WTC11 (cell line): Measurements from ENCODE around the gene CST6. TPM values are rescaled to one million over a fixed set of nuclear protein-coding genes. Genes with fewer than 3 reads are reported as not detected.

Source experiments
- ATAC-seq: fragments of 200-7000 bp; cut with Tn5 transposase; 2 replicates; pipeline ENCODE4 v1.10.0; 2021; ENCODE audit warnings: mild to moderate bottlenecking, moderate library complexity
- CTCF ChIA-PET: fragments of 300-600 bp; sonication (Branson Sonifier 250); formaldehyde crosslinking; loops from one replicate; lab custom pipeline; 2021; ENCODE audit warnings: antibody characterized with exemption; lab: Charles Lee
- POLR2A ChIA-PET: fragments of 350-600 bp; sonication (Branson Sonifier 250); formaldehyde crosslinking; loops from one replicate; lab custom pipeline; 2021; ENCODE audit warnings: antibody characterized with exemption; lab: Charles Lee
- DNase-seq: peaks from one replicate; pipeline ENCODE4 v3.0.0; 2021; ENCODE audit warnings: low spot score
- H3K27ac Mint-ChIP-seq: 2 replicates; pipeline ENCODE4 v1.8.0; 2021; ENCODE audit warnings: mixed read lengths
- H3K27me3 Mint-ChIP-seq: 2 replicates; pipeline ENCODE4 v1.8.0; 2021; ENCODE audit warnings: low read depth, mild to moderate bottlenecking, moderate library complexity, mixed read lengths
- H3K36me3 Mint-ChIP-seq: 2 replicates; pipeline ENCODE4 v1.8.0; 2021; ENCODE audit warnings: mixed read lengths
- H3K4me1 Mint-ChIP-seq: 2 replicates; pipeline ENCODE4 v1.8.0; 2022; ENCODE audit warnings: mixed read lengths
- H3K4me3 Mint-ChIP-seq: 2 replicates; pipeline ENCODE4 v1.8.0; 2021; ENCODE audit warnings: mild to moderate bottlenecking, moderate library complexity, mixed read lengths
- H3K9me3 Mint-ChIP-seq: 2 replicates; pipeline ENCODE4 v1.8.0; 2021; ENCODE audit warnings: mixed read lengths
- CTCF ChIP-seq: fragments of 200-600 bp; IDR thresholded peaks from 2 replicates; pipeline ENCODE4 v1.8.0; 2022; ENCODE audit warnings: antibody characterized with exemption
- E2F5 ChIP-seq: sonication (generic); formaldehyde crosslinking; IDR thresholded peaks from 2 replicates; pipeline ENCODE4 v1.8.1; 2022; ENCODE audit warnings: mild to moderate bottlenecking, moderate library complexity, missing genetic modification reagents
- FOXP4 ChIP-seq: sonication (generic); formaldehyde crosslinking; IDR thresholded peaks from 2 replicates; pipeline ENCODE4 v1.8.0; 2022; ENCODE audit warnings: mild to moderate bottlenecking, missing genetic modification reagents
- GTF2I ChIP-seq: fragments of 250-450 bp; sonication (Bioruptor Pico); conservative IDR thresholded peaks from 2 replicates; pipeline ENCODE4 v1.4.0; 2021; ENCODE audit warnings: mild to moderate bottlenecking
- HMGA2 ChIP-seq: fragments of 250-450 bp; sonication (Bioruptor Pico); IDR thresholded peaks from 2 replicates; pipeline ENCODE4 v1.4.0; 2021; ENCODE audit warnings: mild to moderate bottlenecking, moderate library complexity
- MXD4 ChIP-seq: fragments of 250-450 bp; sonication (Bioruptor Pico); IDR thresholded peaks from 2 replicates; pipeline ENCODE4 v1.8.0; 2021; ENCODE audit warnings: mild to moderate bottlenecking, moderate library complexity, borderline replicate concordance
- NR3C1 ChIP-seq: sonication (generic); formaldehyde crosslinking; conservative IDR thresholded peaks from 2 replicates; pipeline ENCODE4 v1.8.1; 2023; ENCODE audit warnings: low read depth, mild to moderate bottlenecking, missing genetic modification reagents
- SMAD4 ChIP-seq: sonication (generic); formaldehyde crosslinking; IDR thresholded peaks from 2 replicates; pipeline ENCODE4 v1.8.0; 2022; ENCODE audit warnings: mild to moderate bottlenecking, missing genetic modification reagents
- TP53 ChIP-seq: sonication (generic); formaldehyde crosslinking; IDR thresholded peaks from 2 replicates; pipeline ENCODE4 v1.8.1; 2023; ENCODE audit warnings: mild to moderate bottlenecking, missing genetic modification reagents
- ZBTB43 ChIP-seq: sonication (generic); formaldehyde crosslinking; IDR thresholded peaks from 2 replicates; pipeline ENCODE4 v1.8.1; 2023; ENCODE audit warnings: mild to moderate bottlenecking, missing genetic modification reagents
- ZMAT4 ChIP-seq: fragments of 250-450 bp; sonication (Bioruptor Pico); IDR thresholded peaks from 2 replicates; pipeline ENCODE4 v1.9.0; 2021; ENCODE audit warnings: mild to moderate bottlenecking
- ZNF121 ChIP-seq: sonication (generic); formaldehyde crosslinking; IDR thresholded peaks from 2 replicates; pipeline ENCODE4 v1.8.0; 2023; ENCODE audit warnings: missing genetic modification reagents
- ZNF138 ChIP-seq: sonication (generic); formaldehyde crosslinking; conservative IDR thresholded peaks from 2 replicates; pipeline ENCODE4 v1.8.1; 2022; ENCODE audit warnings: mild to moderate bottlenecking, moderate library complexity, missing genetic modification reagents
- ZNF423 ChIP-seq: fragments of 250-450 bp; sonication (Bioruptor Pico); IDR thresholded peaks from 2 replicates; pipeline ENCODE4 v2.1.2; 2022; ENCODE audit warnings: mild to moderate bottlenecking, moderate library complexity
- ZSCAN18 ChIP-seq: fragments of 250-450 bp; sonication (Bioruptor Pico); IDR thresholded peaks from 2 replicates; pipeline ENCODE4 v2.1.2; 2022; ENCODE audit warnings: mild to moderate bottlenecking, moderate library complexity
- total RNA-seq: library from RNA; stranded (reverse); gene quantifications from 3 replicates; pipeline ENCODE4 v1.2.3, GENCODE V29; 2021

The CST6 gene
- total RNA-seq, 1 experiment from 2014 or later = 0.72 TPM

- peaks cover 12% of the 10 kb centered on the region for H3K4me1 Mint-ChIP-seq
- H3K27me3 Mint-ChIP-seq = no peaks in the 10 kb centered on the region
- H3K9me3 Mint-ChIP-seq = no peaks in the 10 kb centered on the region
- DNase-seq (no peak), ATAC-seq (no peak)
- TF ChIP-seq NR3C1 (CRISPR knock-in tag) = no peak
- TF ChIP-seq GTF2I = no peak
- no peak for TF ChIP-seq ZSCAN18
- TF ChIP-seq E2F5 (CRISPR knock-in tag) = no peak
- TF ChIP-seq, all 79 proteins: peak for 0
- Mint-ChIP-seq H3K36me3 (peaks cover 62% of the 10 kb centered on the region), H3K27ac (no peak overlapping the region), H3K4me3 (no peak overlapping the region)
- ChIA-PET CTCF (interaction anchor here (0.9 kb wide), 1 partner anchor 21 kb away, joined by 4 read pairs; no protein-coding TSS in a partner anchor), POLR2A (no interaction called here)
These were observed 44.4 kb upstream of the CST6 start for GRCh38 chr11:65967329-65967934.

GRCh38 chr11:65968600-65969482, 43.0 kb upstream of the CST6 start:
- H3K4me1 Mint-ChIP-seq = peaks cover 5% of the 10 kb centered on the region; the same call in 1 of the 2 replicates
- DNase-seq (no peak), ATAC-seq (no peak)
- no peaks in the 10 kb centered on the region for H3K27me3 Mint-ChIP-seq
- no peak overlapping the region; the same call in 1 of the 2 replicates for H3K27ac Mint-ChIP-seq
- TF ChIP-seq ZNF423 (CRISPR knock-in tag) (no peak), HMGA2 (no peak), ZMAT4 (no peak), TP53 (CRISPR knock-in tag) (no peak), ZSCAN18 (no peak), MXD4 (CRISPR knock-in tag) (no peak), ZNF121 (CRISPR knock-in tag) (no peak), NR3C1 (CRISPR knock-in tag) (no peak), FOXP4 (CRISPR knock-in tag) (no peak), SMAD4 (CRISPR knock-in tag) (no peak), ZBTB43 (CRISPR knock-in tag) (no peak), ZNF138 (no peak), CTCF (no peak)
- peaks cover 73% of the 10 kb centered on the region for H3K36me3 Mint-ChIP-seq
- H3K9me3 Mint-ChIP-seq = no peaks in the 10 kb centered on the region
- ChIA-PET CTCF (interaction anchor here (0.6 to 2.1 kb wide), 2 partner anchors 19 to 84 kb away, joined by 3 to 7 read pairs; no protein-coding TSS in a partner anchor), POLR2A (interaction anchor here (2.7 kb wide), 1 partner anchor 109 kb away, joined by 6 read pairs; no protein-coding TSS in a partner anchor)
- H3K4me3 Mint-ChIP-seq = no peak overlapping the region
